ENCODE data around the gene SFMBT2. TPM values are rescaled to one million over a fixed set of nuclear protein-coding genes. Genes with fewer than 3 reads are reported as not detected.

The SFMBT2 gene
- total RNA-seq, 1 experiment from 2014 or later = 14.3 TPM

DNA sequence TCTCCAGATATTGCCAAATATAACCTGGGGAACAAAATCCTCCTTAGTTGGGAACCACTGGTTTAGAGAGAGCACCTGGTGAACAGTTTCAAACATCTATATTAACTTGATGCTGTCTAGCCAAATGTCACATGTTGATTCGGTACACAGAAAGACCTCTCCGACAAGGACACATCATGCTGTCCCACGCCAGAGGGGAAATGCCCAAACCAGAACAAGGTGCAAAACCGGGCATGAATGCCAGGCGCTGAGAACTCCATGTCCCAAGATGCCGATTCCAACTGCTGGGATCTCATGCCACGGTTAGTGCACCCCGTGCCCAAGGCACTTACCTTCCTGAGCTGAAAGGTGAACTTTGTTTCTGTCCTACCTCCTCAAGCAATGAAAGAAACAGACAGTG, 100.8 kb downstream of the SFMBT2 start:
- Mint-ChIP-seq H3K27ac (no peak overlapping the region), H3K36me3 (peaks cover 7% of the 10 kb centered on the region), H3K27me3 (ENCODE audit: low read depth) (no peaks in the 10 kb centered on the region), H3K4me3 (no peak overlapping the region), H3K9me3 (peaks cover 6% of the 10 kb centered on the region), H3K4me1 (peaks cover 27% of the 10 kb centered on the region)
- TF ChIP-seq SMAD4 (CRISPR knock-in tag; IDR thresholded peaks at IDR 0.05) (no peak), TP53 (CRISPR knock-in tag; IDR thresholded peaks at IDR 0.05) (no peak), GTF2I (CRISPR knock-in tag; conservative IDR thresholded peaks at IDR 0.05) (no peak), TEAD4 (CRISPR knock-in tag; IDR thresholded peaks at IDR 0.05) (no peak), ELF4 (CRISPR knock-in tag; IDR thresholded peaks at IDR 0.05; ENCODE audit: low read depth) (no peak), ESRRA (CRISPR knock-in tag; IDR thresholded peaks at IDR 0.05; ENCODE audit: borderline replicate concordance) (no peak), NFE2L1 (CRISPR knock-in tag; IDR thresholded peaks at IDR 0.05) (no peak), ZNF423 (CRISPR knock-in tag; IDR thresholded peaks at IDR 0.05) (no peak), HMGA2 (CRISPR knock-in tag; IDR thresholded peaks at IDR 0.05) (no peak), CREB1 (CRISPR knock-in tag; IDR thresholded peaks at IDR 0.05) (no peak)
- TF ChIP-seq, protein P1, sequence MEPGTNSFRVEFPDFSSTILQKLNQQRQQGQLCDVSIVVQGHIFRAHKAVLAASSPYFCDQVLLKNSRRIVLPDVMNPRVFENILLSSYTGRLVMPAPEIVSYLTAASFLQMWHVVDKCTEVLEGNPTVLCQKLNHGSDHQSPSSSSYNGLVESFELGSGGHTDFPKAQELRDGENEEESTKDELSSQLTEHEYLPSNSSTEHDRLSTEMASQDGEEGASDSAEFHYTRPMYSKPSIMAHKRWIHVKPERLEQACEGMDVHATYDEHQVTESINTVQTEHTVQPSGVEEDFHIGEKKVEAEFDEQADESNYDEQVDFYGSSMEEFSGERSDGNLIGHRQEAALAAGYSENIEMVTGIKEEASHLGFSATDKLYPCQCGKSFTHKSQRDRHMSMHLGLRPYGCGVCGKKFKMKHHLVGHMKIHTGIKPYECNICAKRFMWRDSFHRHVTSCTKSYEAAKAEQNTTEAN (CRISPR knock-in tag; IDR thresholded peaks at IDR 0.05) = no peak
- TF ChIP-seq, protein P2, sequence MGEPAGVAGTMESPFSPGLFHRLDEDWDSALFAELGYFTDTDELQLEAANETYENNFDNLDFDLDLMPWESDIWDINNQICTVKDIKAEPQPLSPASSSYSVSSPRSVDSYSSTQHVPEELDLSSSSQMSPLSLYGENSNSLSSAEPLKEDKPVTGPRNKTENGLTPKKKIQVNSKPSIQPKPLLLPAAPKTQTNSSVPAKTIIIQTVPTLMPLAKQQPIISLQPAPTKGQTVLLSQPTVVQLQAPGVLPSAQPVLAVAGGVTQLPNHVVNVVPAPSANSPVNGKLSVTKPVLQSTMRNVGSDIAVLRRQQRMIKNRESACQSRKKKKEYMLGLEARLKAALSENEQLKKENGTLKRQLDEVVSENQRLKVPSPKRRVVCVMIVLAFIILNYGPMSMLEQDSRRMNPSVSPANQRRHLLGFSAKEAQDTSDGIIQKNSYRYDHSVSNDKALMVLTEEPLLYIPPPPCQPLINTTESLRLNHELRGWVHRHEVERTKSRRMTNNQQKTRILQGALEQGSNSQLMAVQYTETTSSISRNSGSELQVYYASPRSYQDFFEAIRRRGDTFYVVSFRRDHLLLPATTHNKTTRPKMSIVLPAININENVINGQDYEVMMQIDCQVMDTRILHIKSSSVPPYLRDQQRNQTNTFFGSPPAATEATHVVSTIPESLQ (CRISPR knock-in tag; IDR thresholded peaks at IDR 0.05) = no peak
- TF ChIP-seq, protein P3, sequence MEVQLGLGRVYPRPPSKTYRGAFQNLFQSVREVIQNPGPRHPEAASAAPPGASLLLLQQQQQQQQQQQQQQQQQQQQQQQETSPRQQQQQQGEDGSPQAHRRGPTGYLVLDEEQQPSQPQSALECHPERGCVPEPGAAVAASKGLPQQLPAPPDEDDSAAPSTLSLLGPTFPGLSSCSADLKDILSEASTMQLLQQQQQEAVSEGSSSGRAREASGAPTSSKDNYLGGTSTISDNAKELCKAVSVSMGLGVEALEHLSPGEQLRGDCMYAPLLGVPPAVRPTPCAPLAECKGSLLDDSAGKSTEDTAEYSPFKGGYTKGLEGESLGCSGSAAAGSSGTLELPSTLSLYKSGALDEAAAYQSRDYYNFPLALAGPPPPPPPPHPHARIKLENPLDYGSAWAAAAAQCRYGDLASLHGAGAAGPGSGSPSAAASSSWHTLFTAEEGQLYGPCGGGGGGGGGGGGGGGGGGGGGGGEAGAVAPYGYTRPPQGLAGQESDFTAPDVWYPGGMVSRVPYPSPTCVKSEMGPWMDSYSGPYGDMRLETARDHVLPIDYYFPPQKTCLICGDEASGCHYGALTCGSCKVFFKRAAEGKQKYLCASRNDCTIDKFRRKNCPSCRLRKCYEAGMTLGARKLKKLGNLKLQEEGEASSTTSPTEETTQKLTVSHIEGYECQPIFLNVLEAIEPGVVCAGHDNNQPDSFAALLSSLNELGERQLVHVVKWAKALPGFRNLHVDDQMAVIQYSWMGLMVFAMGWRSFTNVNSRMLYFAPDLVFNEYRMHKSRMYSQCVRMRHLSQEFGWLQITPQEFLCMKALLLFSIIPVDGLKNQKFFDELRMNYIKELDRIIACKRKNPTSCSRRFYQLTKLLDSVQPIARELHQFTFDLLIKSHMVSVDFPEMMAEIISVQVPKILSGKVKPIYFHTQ (CRISPR knock-in tag; IDR thresholded peaks at IDR 0.05) = no peak
- TF ChIP-seq, protein P4, sequence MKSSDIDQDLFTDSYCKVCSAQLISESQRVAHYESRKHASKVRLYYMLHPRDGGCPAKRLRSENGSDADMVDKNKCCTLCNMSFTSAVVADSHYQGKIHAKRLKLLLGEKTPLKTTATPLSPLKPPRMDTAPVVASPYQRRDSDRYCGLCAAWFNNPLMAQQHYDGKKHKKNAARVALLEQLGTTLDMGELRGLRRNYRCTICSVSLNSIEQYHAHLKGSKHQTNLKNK (CRISPR knock-in tag; IDR thresholded peaks at IDR 0.05) = no peak
- ATAC-seq (no peak), DNase-seq (ENCODE audit: low spot score) (no peak)
- CTCF ChIA-PET = no interaction called here
- POLR2A ChIA-PET = interaction anchor here (0.7 kb wide), 1 partner anchor 137 kb away, joined by 8 read pairs; no protein-coding TSS in a partner anchor

DNA sequence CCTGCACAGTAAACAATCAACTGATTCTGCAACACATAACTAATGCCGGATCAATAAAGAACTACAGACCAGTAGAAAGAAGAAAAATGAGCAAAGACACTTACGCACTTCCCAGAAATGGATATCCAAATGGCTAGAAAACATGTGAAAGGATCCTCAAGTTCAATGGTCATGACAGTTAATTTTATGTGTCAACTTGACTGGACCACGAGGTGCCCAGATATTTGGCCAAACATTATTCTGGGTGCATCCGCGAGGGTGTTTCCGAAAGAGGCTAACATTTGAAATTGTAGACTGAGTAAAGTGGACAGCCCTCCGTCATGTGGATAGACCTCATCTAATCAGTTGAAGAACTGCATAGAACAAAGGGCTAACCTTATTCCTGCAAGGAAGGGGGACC, 102.0 kb downstream of the SFMBT2 start:
- Mint-ChIP-seq H3K4me1 (peaks cover 22% of the 10 kb centered on the region), H3K27ac (no peak overlapping the region)
- CTCF ChIA-PET = no interaction called here

DNA sequence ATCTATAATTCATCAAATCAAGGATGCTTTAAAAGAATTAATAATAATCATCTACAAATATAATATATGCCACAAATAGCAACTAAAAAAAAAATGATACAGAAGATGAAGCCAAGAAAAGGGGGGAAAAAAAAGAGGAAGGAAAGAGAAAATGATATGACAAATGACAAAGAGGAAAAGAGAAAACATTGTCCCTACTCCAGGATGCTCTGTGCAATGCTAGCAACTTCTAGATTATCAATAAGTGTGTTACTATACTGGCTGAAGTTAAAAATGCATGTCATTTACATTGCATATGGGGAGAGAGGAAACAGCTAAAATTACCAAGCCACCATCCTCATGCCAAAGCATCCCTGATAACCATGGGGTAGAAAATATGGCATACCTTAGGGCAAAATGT, 104.2 kb downstream of the SFMBT2 start:
- POLR2A ChIA-PET = no interaction called here
- H3K36me3 Mint-ChIP-seq = peaks cover 7% of the 10 kb centered on the region
- H3K27me3 Mint-ChIP-seq (ENCODE audit: low read depth) = no peaks in the 10 kb centered on the region
- CTCF ChIA-PET = no interaction called here
- ATAC-seq (no peak), DNase-seq (ENCODE audit: low spot score) (no peak)
- H3K9me3 Mint-ChIP-seq = peaks cover 6% of the 10 kb centered on the region
- peaks cover 28% of the 10 kb centered on the region for H3K4me1 Mint-ChIP-seq
- H3K4me3 Mint-ChIP-seq = no peak overlapping the region
- no peak overlapping the region for H3K27ac Mint-ChIP-seq
- TF ChIP-seq CREM (CRISPR knock-in tag; IDR thresholded peaks at IDR 0.05) (no peak), FOXJ3 (CRISPR knock-in tag; IDR thresholded peaks at IDR 0.05; ENCODE audit: borderline replicate concordance) (no peak), ZNF121 (CRISPR knock-in tag; IDR thresholded peaks at IDR 0.05) (no peak), ZNF138 (CRISPR knock-in tag; conservative IDR thresholded peaks at IDR 0.05) (no peak), EMX1 (CRISPR knock-in tag; IDR thresholded peaks at IDR 0.05) (no peak), NR3C1 (CRISPR knock-in tag; conservative IDR thresholded peaks at IDR 0.05; ENCODE audit: low read depth) (no peak), NFE2L1 (CRISPR knock-in tag; IDR thresholded peaks at IDR 0.05) (no peak)
- TF ChIP-seq, protein P5, sequence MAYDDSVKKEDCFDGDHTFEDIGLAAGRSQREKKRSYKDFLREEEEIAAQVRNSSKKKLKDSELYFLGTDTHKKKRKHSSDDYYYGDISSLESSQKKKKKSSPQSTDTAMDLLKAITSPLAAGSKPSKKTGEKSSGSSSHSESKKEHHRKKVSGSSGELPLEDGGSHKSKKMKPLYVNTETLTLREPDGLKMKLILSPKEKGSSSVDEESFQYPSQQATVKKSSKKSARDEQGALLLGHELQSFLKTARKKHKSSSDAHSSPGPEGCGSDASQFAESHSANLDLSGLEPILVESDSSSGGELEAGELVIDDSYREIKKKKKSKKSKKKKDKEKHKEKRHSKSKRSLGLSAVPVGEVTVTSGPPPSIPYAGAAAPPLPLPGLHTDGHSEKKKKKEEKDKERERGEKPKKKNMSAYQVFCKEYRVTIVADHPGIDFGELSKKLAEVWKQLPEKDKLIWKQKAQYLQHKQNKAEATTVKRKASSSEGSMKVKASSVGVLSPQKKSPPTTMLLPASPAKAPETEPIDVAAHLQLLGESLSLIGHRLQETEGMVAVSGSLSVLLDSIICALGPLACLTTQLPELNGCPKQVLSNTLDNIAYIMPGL (CRISPR knock-in tag; IDR thresholded peaks at IDR 0.05) = no peak
- TF ChIP-seq, protein P6, sequence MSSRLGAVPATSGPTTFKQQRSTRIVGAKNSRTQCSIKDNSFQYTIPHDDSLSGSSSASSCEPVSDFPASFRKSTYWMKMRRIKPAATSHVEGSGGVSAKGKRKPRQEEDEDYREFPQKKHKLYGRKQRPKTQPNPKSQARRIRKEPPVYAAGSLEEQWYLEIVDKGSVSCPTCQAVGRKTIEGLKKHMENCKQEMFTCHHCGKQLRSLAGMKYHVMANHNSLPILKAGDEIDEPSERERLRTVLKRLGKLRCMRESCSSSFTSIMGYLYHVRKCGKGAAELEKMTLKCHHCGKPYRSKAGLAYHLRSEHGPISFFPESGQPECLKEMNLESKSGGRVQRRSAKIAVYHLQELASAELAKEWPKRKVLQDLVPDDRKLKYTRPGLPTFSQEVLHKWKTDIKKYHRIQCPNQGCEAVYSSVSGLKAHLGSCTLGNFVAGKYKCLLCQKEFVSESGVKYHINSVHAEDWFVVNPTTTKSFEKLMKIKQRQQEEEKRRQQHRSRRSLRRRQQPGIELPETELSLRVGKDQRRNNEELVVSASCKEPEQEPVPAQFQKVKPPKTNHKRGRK (CRISPR knock-in tag; IDR thresholded peaks at IDR 0.05; ENCODE audit: borderline replicate concordance) = no peak
- TF ChIP-seq, protein P7, sequence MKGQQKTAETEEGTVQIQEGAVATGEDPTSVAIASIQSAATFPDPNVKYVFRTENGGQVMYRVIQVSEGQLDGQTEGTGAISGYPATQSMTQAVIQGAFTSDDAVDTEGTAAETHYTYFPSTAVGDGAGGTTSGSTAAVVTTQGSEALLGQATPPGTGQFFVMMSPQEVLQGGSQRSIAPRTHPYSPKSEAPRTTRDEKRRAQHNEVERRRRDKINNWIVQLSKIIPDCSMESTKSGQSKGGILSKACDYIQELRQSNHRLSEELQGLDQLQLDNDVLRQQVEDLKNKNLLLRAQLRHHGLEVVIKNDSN (CRISPR knock-in tag; IDR thresholded peaks at IDR 0.05) = no peak

More for the DNA sequence above, 102.0 kb downstream of the SFMBT2 start:
- TF ChIP-seq TEAD1 (CRISPR knock-in tag; IDR thresholded peaks at IDR 0.05) (no peak), NR3C1 (CRISPR knock-in tag; conservative IDR thresholded peaks at IDR 0.05; ENCODE audit: low read depth) (no peak)
- Mint-ChIP-seq H3K9me3 (peaks cover 6% of the 10 kb centered on the region), H3K36me3 (peaks cover 7% of the 10 kb centered on the region), H3K4me3 (no peak overlapping the region), H3K27me3 (ENCODE audit: low read depth) (no peaks in the 10 kb centered on the region)
- ATAC-seq = no peak
- DNase-seq (ENCODE audit: low spot score) = no peak
- POLR2A ChIA-PET = no interaction called here
